ENCODE measurements around the gene TRIM22.
"Not testable (repeated sequence)": the region's sequence is repeated elsewhere in the genome, so short reads cannot be mapped to it uniquely, and the experiment has no call there.

Gene TRIM22

GRCh38 chr11:5689551-5689983 is at the start of gene TRIM22:
Gene TRIM22, plus strand, starts transcription at chr11:5689790. Its CDS starts 6,443 bp downstream, at chr11:5696233.
- peak within 1 kb of the TSS; percentile 89 for H3K27ac Mint-ChIP-seq
- H3K4me3 Mint-ChIP-seq, result peak within 1 kb of the TSS; percentile 80
- no peaks in the 10 kb centered on the region for H3K9me3 Mint-ChIP-seq
- intact Hi-C loops (cut with micrococcal nuclease), result loop anchor here (1.0 to 10.0 kb wide), 3 partner anchors 11 to 545 kb away; partner anchors contain the start of genes CNGA4, FHIP1B and TRIM34
- no peaks in the 10 kb centered on the region for H3K27me3 Mint-ChIP-seq
- peaks cover 13% of the 10 kb centered on the region for H3K36me3 Mint-ChIP-seq (ENCODE audit: low read depth)
- peaks cover 57% of the 10 kb centered on the region for H3K4me1 Mint-ChIP-seq (ENCODE audit: low read depth)

GRCh38 chr11:5639953-5640352 is 49.6 kb upstream of the TRIM22 start:
- peaks cover 88% of the 10 kb centered on the region for H3K36me3 Mint-ChIP-seq (ENCODE audit: low read depth)
- intact Hi-C loops (cut with micrococcal nuclease), result no loop called here
- no peak overlapping the region for H3K4me3 Mint-ChIP-seq
- H3K9me3 Mint-ChIP-seq, result no peaks in the 10 kb centered on the region
- no peaks in the 10 kb centered on the region for H3K4me1 Mint-ChIP-seq (ENCODE audit: low read depth)
- no peak overlapping the region for H3K27ac Mint-ChIP-seq
- no peaks in the 10 kb centered on the region for H3K27me3 Mint-ChIP-seq

GRCh38 chr11:5643585-5643984 is 46.0 kb upstream of the TRIM22 start:
- H3K27ac Mint-ChIP-seq, result no peak overlapping the region
- H3K9me3 Mint-ChIP-seq, result no peaks in the 10 kb centered on the region

GRCh38 chr11:5646139-5646538 is 43.5 kb upstream of the TRIM22 start:
- no peaks in the 10 kb centered on the region for H3K27me3 Mint-ChIP-seq
- no peak overlapping the region for H3K4me3 Mint-ChIP-seq
- H3K4me1 Mint-ChIP-seq (ENCODE audit: low read depth), result no peaks in the 10 kb centered on the region
- no peak overlapping the region for H3K27ac Mint-ChIP-seq
- H3K36me3 Mint-ChIP-seq (ENCODE audit: low read depth), result peaks cover 30% of the 10 kb centered on the region
- intact Hi-C loops (cut with micrococcal nuclease), result no loop called here
- H3K9me3 Mint-ChIP-seq, result no peaks in the 10 kb centered on the region

More at GRCh38 chr11:5643585-5643984, 46.0 kb upstream of the TRIM22 start:
- H3K4me1 Mint-ChIP-seq (ENCODE audit: low read depth), result no peaks in the 10 kb centered on the region
- intact Hi-C loops (cut with micrococcal nuclease), result no loop called here
- no peak overlapping the region for H3K4me3 Mint-ChIP-seq
- no peaks in the 10 kb centered on the region for H3K27me3 Mint-ChIP-seq
- H3K36me3 Mint-ChIP-seq (ENCODE audit: low read depth), result peaks cover 52% of the 10 kb centered on the region

- intact Hi-C loops (cut with micrococcal nuclease), result no loop called here
- peaks cover 9% of the 10 kb centered on the region for H3K9me3 Mint-ChIP-seq
- peaks cover 9% of the 10 kb centered on the region for H3K36me3 Mint-ChIP-seq (ENCODE audit: low read depth)
- no peak overlapping the region for H3K27ac Mint-ChIP-seq
- H3K4me3 Mint-ChIP-seq, result no peak overlapping the region
- H3K4me1 Mint-ChIP-seq (ENCODE audit: low read depth), result no peaks in the 10 kb centered on the region
- no peaks in the 10 kb centered on the region for H3K27me3 Mint-ChIP-seq
Observed at GRCh38 chr11:5655474-5655873, 34.1 kb upstream of the TRIM22 start.

GRCh38 chr11:5656956-5657355 is 32.6 kb upstream of the TRIM22 start:
- H3K27ac Mint-ChIP-seq; H3K9me3 Mint-ChIP-seq; H3K36me3 Mint-ChIP-seq (ENCODE audit: low read depth); H3K27me3 Mint-ChIP-seq; intact Hi-C loops (cut with micrococcal nuclease); H3K4me3 Mint-ChIP-seq; H3K4me1 Mint-ChIP-seq (ENCODE audit: low read depth): not testable (repeated sequence)

GRCh38 chr11:5658318-5658717 is 31.3 kb upstream of the TRIM22 start:
- intact Hi-C loops (cut with micrococcal nuclease), result no loop called here
- no peaks in the 10 kb centered on the region for H3K4me1 Mint-ChIP-seq (ENCODE audit: low read depth)
- H3K4me3 Mint-ChIP-seq, result no peak overlapping the region

GRCh38 chr11:5663511-5663910 is 26.1 kb upstream of the TRIM22 start:
- Mint-ChIP-seq H3K27me3 (no peaks in the 10 kb centered on the region), H3K4me1 (ENCODE audit: low read depth) (no peaks in the 10 kb centered on the region), H3K9me3 (no peaks in the 10 kb centered on the region), H3K27ac (no peak overlapping the region), H3K36me3 (ENCODE audit: low read depth) (peaks cover 45% of the 10 kb centered on the region), H3K4me3 (no peak overlapping the region)
- intact Hi-C loops (cut with micrococcal nuclease), result no loop called here

More at GRCh38 chr11:5658318-5658717, 31.3 kb upstream of the TRIM22 start:
- Mint-ChIP-seq H3K9me3 (peaks cover 2% of the 10 kb centered on the region), H3K27ac (no peak overlapping the region), H3K27me3 (no peaks in the 10 kb centered on the region), H3K36me3 (ENCODE audit: low read depth) (peaks cover 9% of the 10 kb centered on the region)

- Mint-ChIP-seq H3K27me3 (no peaks in the 10 kb centered on the region), H3K27ac (no peak overlapping the region), H3K9me3 (no peaks in the 10 kb centered on the region), H3K4me1 (ENCODE audit: low read depth) (no peaks in the 10 kb centered on the region), H3K4me3 (no peak overlapping the region), H3K36me3 (ENCODE audit: low read depth) (peaks cover 61% of the 10 kb centered on the region)
- intact Hi-C loops (cut with micrococcal nuclease), result no loop called here
Observed at GRCh38 chr11:5665051-5665570, 24.5 kb upstream of the TRIM22 start.

GRCh38 chr11:5665746-5666401 is 23.7 kb upstream of the TRIM22 start:
- intact Hi-C loops (cut with micrococcal nuclease), result no loop called here
- Mint-ChIP-seq H3K4me1 (ENCODE audit: low read depth) (no peaks in the 10 kb centered on the region), H3K27ac (no peak overlapping the region), H3K9me3 (no peaks in the 10 kb centered on the region), H3K4me3 (no peak overlapping the region), H3K27me3 (no peaks in the 10 kb centered on the region), H3K36me3 (ENCODE audit: low read depth) (peaks cover 68% of the 10 kb centered on the region)

- Mint-ChIP-seq H3K27ac (no peak overlapping the region), H3K4me1 (ENCODE audit: low read depth) (no peaks in the 10 kb centered on the region), H3K9me3 (no peaks in the 10 kb centered on the region), H3K27me3 (no peaks in the 10 kb centered on the region), H3K36me3 (ENCODE audit: low read depth) (peaks cover 73% of the 10 kb centered on the region), H3K4me3 (no peak overlapping the region)
- intact Hi-C loops (cut with micrococcal nuclease), result no loop called here
Observed at GRCh38 chr11:5666402-5666793, 23.2 kb upstream of the TRIM22 start.

GRCh38 chr11:5671831-5672230 is 17.8 kb upstream of the TRIM22 start:
- Mint-ChIP-seq H3K4me1 (ENCODE audit: low read depth) (peaks cover 5% of the 10 kb centered on the region), H3K27me3 (no peaks in the 10 kb centered on the region), H3K9me3 (no peaks in the 10 kb centered on the region), H3K27ac (no peak overlapping the region), H3K4me3 (no peak overlapping the region), H3K36me3 (ENCODE audit: low read depth) (peaks cover 63% of the 10 kb centered on the region)
- intact Hi-C loops (cut with micrococcal nuclease), result no loop called here

- Mint-ChIP-seq H3K27ac (peak overlapping the region; percentile 5), H3K36me3 (ENCODE audit: low read depth) (peaks cover 59% of the 10 kb centered on the region), H3K4me1 (ENCODE audit: low read depth) (peaks cover 19% of the 10 kb centered on the region), H3K9me3 (no peaks in the 10 kb centered on the region), H3K27me3 (no peaks in the 10 kb centered on the region), H3K4me3 (no peak overlapping the region)
- intact Hi-C loops (cut with micrococcal nuclease), result no loop called here
Observed at GRCh38 chr11:5674391-5674790, 15.2 kb upstream of the TRIM22 start.

GRCh38 chr11:5679811-5680210 is 9.8 kb upstream of the TRIM22 start:
- Mint-ChIP-seq H3K27me3 (no peaks in the 10 kb centered on the region), H3K27ac (peak overlapping the region; percentile 57), H3K4me3 (no peak overlapping the region), H3K4me1 (ENCODE audit: low read depth) (peaks cover 40% of the 10 kb centered on the region), H3K9me3 (no peaks in the 10 kb centered on the region), H3K36me3 (ENCODE audit: low read depth) (peaks cover 54% of the 10 kb centered on the region)
- intact Hi-C loops (cut with micrococcal nuclease), result loop anchor here (5.0 to 10.0 kb wide), 2 partner anchors 132 to 555 kb away; partner anchors contain the start of genes CNGA4 and FHIP1B

Measured in dendritic cell treated with granulocyte-macrophage colony-stimulating factor and Interleukin-4, amounts not matched to agents 40 ng/mL and 50 ng/mL, for 4 days (primary cell).